Inflammatory macrophage treated with lipopolysaccharide for 1 hour (primary cell): Measurements from ENCODE around the gene SLC6A20.
"Not testable (repeated sequence)": the region's sequence is repeated elsewhere in the genome, so short reads cannot be mapped to it uniquely, and the experiment has no call there.

Experiments
- DNase-seq, 2 donors: peaks; one replicate each; pipeline ENCODE4 v3.0.0-alpha.2; 2020 to 2022

The SLC6A20 gene

DNA sequence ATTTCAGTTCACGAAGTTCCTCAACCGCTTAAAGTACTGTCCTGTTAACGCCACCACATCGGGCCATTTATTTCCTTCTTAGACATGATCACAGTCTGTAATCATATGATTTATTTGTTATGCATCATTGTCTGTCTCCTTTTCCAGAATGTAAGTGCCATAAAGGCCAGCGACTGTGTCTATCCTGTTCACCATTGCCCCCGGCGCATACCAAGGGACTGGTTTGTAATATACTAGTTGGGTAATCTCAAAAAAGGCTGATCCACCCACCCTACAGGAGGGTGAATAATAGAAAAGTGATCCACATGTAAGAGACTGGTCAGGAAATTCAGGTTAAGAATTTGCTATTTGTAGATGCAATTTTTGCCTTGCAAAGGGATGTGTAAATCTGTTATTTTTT lies 41.9 kb downstream of the SLC6A20 start:
- DNase-seq, result no peak

DNA sequence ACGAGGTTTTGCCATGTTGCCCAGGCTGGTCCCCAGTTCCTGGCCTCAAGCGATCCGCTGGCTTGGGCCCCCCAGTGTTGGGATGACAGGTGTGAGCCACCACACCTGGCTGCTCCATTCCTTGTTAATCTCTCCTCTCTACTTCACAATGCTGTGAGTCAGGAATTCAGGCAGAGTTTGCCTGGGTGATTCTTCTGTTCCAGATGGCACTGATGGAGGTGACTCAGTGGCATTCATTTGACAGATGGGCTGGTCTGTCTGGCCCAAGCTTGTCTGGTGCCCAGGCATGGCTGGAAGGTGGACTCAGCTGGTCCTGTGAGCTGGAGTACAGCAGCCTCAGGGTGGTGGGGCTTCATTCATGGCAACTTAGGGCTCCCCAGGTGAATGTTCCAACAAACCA lies 43.2 kb downstream of the SLC6A20 start:
- no peak for DNase-seq

GRCh38 chr3:45751537-45752242 lies 44.6 kb downstream of the SLC6A20 start:
- no peak for DNase-seq

- DNase-seq, result no peak
Observed at GRCh38 chr3:45749880-45750279, 46.5 kb downstream of the SLC6A20 start.

- DNase-seq, result not testable (repeated sequence)
Observed at GRCh38 chr3:45749036-45749600, 47.2 kb downstream of the SLC6A20 start.

GRCh38 chr3:45748068-45748467 lies 48.3 kb downstream of the SLC6A20 start:
- DNase-seq, result no peak

DNA sequence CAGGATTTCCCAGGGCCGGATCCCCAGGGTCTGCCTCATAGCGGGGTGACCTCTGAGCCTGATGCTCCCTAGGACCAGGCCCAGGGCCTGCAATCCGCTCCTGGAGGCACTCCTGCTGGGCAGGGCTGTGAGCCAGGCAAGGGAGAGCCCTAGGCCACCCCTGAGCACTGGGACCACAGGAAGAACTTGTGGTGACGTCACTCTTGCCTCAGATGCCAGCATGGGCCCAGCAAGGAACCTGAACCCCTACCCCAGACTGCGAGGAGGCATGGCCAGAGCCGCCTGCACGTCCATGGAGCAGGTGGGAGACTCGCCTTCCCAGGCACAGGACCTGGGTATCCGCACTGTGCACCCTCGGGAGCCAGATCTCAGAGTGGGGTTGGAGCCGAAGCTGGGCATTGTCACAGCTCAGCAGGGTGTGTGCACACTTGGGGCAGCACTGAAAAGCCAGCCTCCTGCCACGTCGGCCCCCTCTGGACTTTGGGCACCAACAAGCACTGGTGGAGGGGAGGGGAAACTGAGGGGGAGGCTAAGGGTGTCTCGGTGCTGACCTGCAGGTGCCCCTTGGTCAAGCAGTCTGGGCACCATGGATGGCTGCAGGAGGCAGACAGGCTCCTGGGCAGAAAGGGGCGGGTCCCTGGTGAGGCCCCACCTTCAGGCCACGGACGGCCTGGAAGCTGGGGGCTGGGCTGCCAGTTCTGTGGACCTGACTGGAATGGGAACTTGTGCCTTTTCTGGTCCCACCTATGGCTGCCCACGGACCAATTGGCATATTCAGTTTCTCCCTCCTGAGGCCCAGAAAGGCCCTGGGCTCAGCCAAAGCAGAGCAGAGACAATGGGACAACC lies 49.3 kb downstream of the SLC6A20 start:
- no peak for DNase-seq

DNA sequence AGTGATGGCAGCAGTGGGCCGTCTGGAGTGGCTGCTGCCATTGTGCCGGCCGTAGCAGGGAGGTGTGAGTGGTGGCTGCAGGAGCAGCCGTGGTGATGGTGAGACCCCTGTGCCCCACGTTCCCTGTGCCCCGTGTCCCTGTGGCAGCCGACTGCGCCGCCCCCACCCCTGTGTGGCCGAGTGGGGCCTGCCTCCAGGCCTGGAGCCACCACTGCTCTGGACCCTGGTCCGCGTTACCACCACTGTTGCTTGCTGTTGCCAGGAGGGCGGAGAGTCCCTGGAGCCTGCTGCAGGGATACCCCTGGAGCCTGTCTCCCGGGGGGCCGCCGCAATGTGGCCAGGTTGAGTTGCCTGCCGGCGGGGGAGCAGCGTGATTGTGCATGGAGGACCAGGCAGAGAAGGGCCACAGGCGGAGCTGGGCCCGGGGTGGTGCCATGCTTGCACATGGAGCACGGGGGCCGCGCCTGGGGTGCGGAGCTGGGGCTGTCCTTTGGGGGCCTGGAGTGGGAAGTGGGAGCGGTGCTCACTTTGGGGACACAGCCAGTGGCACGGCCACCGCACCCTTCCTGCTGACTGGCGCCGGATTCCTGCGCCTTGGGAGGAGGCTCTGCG lies 50.1 kb downstream of the SLC6A20 start:
- no peak for DNase-seq

- DNase-seq, result no peak
Observed at GRCh38 chr3:45742461-45743089, 53.8 kb downstream of the SLC6A20 start.

DNA sequence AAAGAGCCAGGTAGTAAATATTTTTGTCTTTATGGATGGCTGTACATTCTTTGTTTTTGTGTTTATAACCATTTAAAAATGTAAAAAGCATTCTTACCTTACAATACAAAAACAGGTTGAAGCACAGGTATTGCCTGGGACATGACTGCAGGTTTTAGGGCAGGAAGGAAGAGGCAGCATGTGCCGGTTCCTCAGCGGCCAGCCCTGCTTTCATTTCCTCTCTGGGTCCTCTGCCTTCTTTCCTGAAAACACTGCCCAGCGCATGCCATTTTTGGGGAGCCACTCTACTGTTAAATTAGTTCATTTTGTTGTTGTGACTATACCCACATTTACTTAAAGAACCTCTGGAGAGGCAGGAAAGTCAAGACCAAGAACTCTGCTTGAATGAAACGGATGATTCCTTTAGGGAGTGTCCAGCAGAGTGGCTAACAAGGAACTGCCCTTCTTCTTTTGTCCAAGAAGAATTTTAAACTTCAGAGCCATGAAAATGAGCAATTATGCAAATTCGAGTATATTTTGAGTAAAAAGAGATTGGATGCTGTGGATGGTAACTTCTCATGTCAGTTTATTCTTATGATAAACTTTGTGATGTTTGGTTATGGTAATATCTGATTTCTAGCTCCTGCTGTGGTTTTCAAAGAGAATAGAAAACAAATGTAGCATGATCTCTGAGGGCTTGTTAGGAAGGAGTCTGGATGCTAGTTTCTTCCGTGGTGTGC lies 54.4 kb downstream of the SLC6A20 start:
- no peak for DNase-seq

DNA sequence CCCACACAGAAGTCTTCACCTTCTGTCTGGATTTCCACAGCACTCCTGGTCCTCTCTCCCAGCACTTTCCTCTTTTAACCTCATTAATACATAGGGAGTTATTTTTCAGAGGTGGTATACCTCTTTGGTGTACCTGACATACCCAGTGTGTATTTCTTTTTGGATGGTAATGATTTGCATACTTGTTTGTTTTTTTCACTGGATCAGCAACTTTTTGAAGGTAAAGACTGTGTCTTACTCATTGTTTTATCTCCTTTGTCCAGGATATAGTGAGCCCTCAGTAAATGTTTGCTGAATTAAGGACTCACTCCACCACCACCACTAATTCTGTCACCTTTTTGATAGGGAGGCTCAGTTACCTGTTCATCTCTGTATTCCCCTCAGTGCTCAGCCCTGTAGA lies 55.1 kb downstream of the SLC6A20 start:
- DNase-seq, result no peak

- DNase-seq, result no peak
Observed at GRCh38 chr3:45739991-45740390, 56.3 kb downstream of the SLC6A20 start.

- no peak for DNase-seq
Observed at GRCh38 chr3:45737234-45737633, 59.1 kb downstream of the SLC6A20 start.

GRCh38 chr3:45736707-45737106 lies 59.6 kb downstream of the SLC6A20 start:
- no peak for DNase-seq

DNA sequence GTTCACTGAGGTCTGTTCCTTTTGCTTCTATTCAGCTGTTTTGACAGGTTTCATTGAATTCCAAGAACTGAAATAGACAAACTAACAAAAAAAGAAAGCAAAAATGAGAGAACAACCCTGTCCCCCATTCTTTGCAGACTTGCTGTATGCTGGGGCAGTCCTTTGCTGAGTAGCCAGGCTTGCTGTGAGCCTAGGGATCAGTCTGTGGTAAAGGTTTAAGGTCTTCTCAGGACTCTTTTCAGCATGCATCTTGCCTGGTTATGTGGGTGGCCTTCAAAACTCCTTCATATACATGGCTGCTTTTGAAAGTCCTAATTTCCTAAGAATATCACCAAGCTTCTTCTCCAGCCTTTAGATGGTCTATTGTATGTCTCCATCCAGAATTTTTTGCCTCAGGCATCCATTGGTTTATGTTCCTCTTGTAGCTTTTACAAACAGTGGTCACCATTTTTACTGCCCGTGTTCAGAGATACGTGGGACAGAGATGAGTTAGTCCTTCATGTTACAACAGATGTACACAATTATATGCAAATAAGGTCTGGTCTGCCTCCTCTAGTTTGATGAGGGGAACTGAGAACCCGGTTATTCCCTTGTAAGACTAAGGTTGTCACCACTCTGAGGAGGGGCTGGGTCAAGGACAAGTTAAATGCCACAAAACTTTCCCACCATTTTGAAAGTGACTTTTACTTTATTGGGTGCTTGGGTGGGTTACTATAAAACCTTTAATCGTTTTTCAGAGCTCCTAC lies 65.8 kb downstream of the SLC6A20 start:
- peak in 1 of 2 donors; percentile 19 for DNase-seq

- DNase-seq, result no peak
Observed at GRCh38 chr3:45729614-45730013, 66.7 kb downstream of the SLC6A20 start.

DNA sequence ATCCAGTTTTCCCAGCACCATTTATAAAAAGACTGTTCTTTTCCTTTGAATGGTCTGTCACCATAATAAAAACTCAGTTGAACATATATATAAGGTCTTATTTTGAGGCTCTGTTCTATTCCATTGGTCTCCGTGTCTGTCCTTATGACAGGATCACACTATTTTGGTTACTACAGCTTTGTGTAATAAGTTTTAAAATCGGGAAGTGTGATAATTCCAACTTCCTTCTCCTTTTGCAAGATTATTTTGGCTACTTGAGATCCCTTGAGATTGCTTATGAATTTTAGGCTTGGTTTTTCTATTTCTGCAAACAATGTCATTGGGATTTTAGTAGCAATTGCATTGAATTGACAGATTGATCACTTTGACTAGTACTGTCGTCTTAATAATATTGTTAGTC lies 71.4 kb downstream of the SLC6A20 start:
- DNase-seq, result peak; percentile 72 to 78

DNA sequence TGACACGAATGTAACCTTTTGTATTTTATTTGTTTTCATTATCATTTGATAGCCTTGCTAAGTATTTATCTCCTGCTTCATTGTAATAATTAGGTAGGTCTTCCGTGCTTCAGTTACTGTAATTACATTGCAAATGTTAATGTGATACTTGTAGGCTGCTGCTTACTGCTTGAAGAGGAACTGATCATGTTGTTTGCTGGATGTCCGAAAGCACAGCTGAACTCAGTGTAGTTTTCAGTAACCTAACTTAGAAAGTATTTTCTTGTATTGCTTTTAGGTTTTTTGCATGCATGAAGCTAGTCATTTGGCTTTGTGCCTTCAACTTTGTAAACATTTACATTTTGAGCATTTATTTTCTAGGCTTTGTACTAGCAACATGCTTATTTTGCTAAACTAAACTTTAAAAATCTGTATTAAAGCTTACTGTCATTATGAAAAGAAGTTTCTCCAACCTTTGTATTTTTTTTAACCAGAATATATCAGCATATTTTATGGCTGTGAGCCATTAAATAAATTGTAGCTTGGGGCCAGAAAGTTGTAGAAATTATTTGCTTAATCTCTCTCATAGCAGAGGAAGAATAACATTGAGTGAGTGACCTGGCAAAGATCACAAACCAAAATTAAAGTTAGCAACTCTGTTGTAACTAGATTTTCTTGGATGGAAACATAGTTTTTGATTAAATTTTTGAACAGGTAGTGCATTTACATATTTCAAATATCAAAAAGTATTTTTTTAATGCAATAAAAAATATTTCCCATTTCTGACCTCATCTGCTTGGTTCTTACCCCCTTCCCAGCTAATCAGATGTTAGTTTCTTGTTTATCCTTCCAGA lies 76.5 kb downstream of the SLC6A20 start:
- no peak for DNase-seq

DNA sequence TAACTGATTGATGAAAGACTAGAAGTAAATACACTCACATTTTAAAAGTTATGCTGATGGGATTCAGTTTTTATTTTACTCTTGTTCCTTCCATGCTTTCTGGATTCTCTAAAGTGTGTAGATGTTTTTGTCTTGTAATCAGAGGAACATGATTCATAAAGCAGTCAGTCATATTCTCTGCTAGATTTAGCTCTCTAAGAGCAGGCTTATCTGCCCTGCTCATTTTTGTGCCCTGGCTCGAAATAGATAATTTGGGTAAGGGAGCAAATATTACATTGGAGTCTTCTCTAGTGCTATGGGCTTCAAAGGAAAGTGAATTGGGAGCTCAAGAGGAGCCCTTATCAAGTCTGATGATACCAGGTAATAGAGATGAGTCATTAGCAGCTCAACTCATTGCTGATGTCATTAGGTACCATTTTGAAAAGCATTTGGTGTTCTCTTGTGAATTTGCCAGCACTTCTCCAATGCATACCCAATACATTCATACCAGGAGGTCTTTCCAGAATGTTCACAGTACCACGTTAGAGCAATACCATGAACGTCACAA lies 79.5 kb downstream of the SLC6A20 start:
- DNase-seq, result no peak

GRCh38 chr3:45715945-45716344 lies 80.4 kb downstream of the SLC6A20 start:
- DNase-seq, result no peak
